ENCODE measurements around the gene LPIN1. TPM values are rescaled to one million over a fixed set of nuclear protein-coding genes. Genes with fewer than 3 reads are reported as not detected.
A peak's percentile ranks its signal among the peaks of the same experiment; 100 is the strongest.

The LPIN1 gene
- total RNA-seq, 1 experiment from 2014 or later = 43.1 TPM

DNA sequence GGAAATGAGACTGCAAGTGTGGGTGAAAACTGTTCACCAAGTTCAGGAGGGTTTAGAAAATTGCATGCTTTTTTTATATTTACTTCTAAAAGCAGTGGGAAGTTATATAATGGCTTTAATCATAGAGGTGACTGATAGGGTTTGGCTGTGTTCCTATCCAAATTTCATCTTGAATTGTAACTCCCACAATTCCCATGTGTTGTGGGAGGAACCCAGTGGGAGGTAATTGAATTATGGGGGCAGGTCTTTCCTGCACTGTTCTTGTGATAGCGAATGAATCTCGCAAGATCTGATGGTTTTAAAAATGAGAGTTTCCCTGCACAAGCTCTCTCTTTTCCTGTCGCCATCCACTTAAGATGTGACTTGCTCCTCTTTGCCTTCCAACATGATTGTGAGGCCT, 40.7 kb upstream of the LPIN1 start:
- no peak overlapping the region for H2AFZ ChIP-seq
- ChIA-PET CTCF (no interaction called here), POLR2A (ENCODE audit: unreplicated experiment) (no interaction called here)
- no peak overlapping the region for H3K4me3 ChIP-seq
- H3K4me1 ChIP-seq (replicated peaks; ENCODE audit: insufficient read depth) = peaks cover 80% of the 10 kb centered on the region
- H3K27me3 ChIP-seq (ENCODE audit: insufficient read depth, low read depth) = no peaks in the 10 kb centered on the region
- intact Hi-C loops (cut with micrococcal nuclease; ENCODE audit: unreplicated experiment) = no loop called here
- DNase-seq = no peak
- no peak overlapping the region for H3K27ac ChIP-seq
- H3K79me2 ChIP-seq (ENCODE audit: low read depth) = no peaks in the 10 kb centered on the region
- BruUV-seq (replicated peaks) = no TSS peak
- peaks cover 25% of the 10 kb centered on the region for H3F3A ChIP-seq (ENCODE audit: insufficient read depth, low read depth)
- no peaks in the 10 kb centered on the region; the same call in 1 of the 2 replicates for H3K9me3 ChIP-seq (ENCODE audit: insufficient read depth, low read depth)
- no peaks in the 10 kb centered on the region for H3K9me2 ChIP-seq (ENCODE audit: insufficient read depth)
- H3K36me3 ChIP-seq (ENCODE audit: low read depth) = no peaks in the 10 kb centered on the region
- H3K4me2 ChIP-seq = no peak overlapping the region
- TF ChIP-seq CTCF (conservative IDR thresholded peaks at IDR 0.05) = no peak
- TF ChIP-seq EZH2 (IDR thresholded peaks at IDR 0.05; ENCODE audit: low read depth) = no peak
- no peaks in the 10 kb centered on the region for H4K20me1 ChIP-seq (ENCODE audit: insufficient read depth)

DNA sequence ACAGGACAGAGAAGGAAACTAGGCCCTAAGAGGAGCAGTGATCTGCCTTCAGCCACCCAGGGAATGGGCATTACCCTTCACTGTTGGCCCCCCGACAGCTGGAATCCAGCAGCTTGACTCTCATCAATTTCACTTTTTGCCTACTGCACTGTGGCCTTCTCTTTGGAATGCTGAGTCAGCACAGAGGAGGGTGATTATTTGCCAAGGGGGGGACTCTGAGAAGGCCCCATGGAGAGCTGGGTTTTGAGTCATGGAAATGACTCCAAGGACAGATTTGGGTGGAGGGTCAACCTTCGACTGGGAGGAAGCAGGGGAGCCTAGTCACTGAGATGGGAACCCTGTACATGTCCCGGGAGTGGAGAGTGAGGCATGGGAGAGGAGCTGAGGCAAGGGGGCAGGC, 38.3 kb upstream of the LPIN1 start:
- no peaks in the 10 kb centered on the region; the same call in 1 of the 2 replicates for H3K9me3 ChIP-seq (ENCODE audit: insufficient read depth, low read depth)
- DNase-seq = peak in 1 of 2 experiments; percentile 85
- H4K20me1 ChIP-seq (ENCODE audit: insufficient read depth) = no peaks in the 10 kb centered on the region
- ChIA-PET POLR2A (ENCODE audit: unreplicated experiment) (no interaction called here), CTCF (no interaction called here)
- intact Hi-C loops (cut with micrococcal nuclease; ENCODE audit: unreplicated experiment) = no loop called here
- H3F3A ChIP-seq (ENCODE audit: insufficient read depth, low read depth) = peaks cover 23% of the 10 kb centered on the region
- no peaks in the 10 kb centered on the region for H3K9me2 ChIP-seq (ENCODE audit: insufficient read depth)
- H3K79me2 ChIP-seq (ENCODE audit: low read depth) = no peaks in the 10 kb centered on the region
- H2AFZ ChIP-seq = no peak overlapping the region
- H3K4me1 ChIP-seq (replicated peaks; ENCODE audit: insufficient read depth) = peaks cover 80% of the 10 kb centered on the region
- no peaks in the 10 kb centered on the region for H3K27me3 ChIP-seq (ENCODE audit: insufficient read depth, low read depth)
- peak overlapping the region; percentile 39 for H3K4me2 ChIP-seq
- no peaks in the 10 kb centered on the region for H3K36me3 ChIP-seq (ENCODE audit: low read depth)
- no peak overlapping the region for H3K4me3 ChIP-seq
- no peak for TF ChIP-seq EZH2 (IDR thresholded peaks at IDR 0.05; ENCODE audit: low read depth)
- TF ChIP-seq CTCF (conservative IDR thresholded peaks at IDR 0.05) = no peak
- no TSS peak for BruUV-seq (replicated peaks)
- peak overlapping the region; percentile 80 for H3K27ac ChIP-seq

DNA sequence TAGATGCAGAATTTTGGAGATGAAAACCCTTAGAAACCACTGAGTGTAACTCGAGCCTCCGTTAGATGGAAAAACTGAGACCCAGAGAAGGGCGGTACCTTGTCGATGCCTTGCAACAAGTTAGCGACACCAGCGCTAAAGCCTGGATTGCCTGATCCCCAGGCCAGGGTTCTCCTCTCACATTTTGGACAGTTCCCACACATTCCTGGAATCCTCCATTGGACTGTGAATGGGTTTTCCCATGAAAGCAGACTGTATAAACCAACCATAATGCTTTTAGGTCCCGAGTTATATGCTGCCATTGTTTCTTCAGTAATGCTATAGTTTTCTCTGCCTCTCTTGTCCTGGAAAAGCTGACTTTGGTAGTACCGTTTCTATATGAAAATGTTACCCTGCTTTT, 37.1 kb upstream of the LPIN1 start:
- CTCF ChIA-PET = interaction anchor here (0.6 kb wide), 1 partner anchor 10 kb away, joined by 4 read pairs; no protein-coding TSS in a partner anchor
- Histone ChIP-seq H3K27ac (peak overlapping the region; percentile 80), H3K4me1 (replicated peaks; ENCODE audit: insufficient read depth) (peaks cover 75% of the 10 kb centered on the region), H3K27me3 (ENCODE audit: insufficient read depth, low read depth) (no peaks in the 10 kb centered on the region), H2AFZ (no peak overlapping the region), H3K36me3 (ENCODE audit: low read depth) (no peaks in the 10 kb centered on the region), H3K79me2 (ENCODE audit: low read depth) (no peaks in the 10 kb centered on the region), H3K9me3 (ENCODE audit: insufficient read depth, low read depth) (no peaks in the 10 kb centered on the region; the same call in 1 of the 2 replicates), H3F3A (ENCODE audit: insufficient read depth, low read depth) (peaks cover 30% of the 10 kb centered on the region), H3K4me3 (no peak overlapping the region), H3K9me2 (ENCODE audit: insufficient read depth) (no peaks in the 10 kb centered on the region), H4K20me1 (ENCODE audit: insufficient read depth) (no peaks in the 10 kb centered on the region), H3K4me2 (peak overlapping the region; percentile 29)
- intact Hi-C loops (cut with micrococcal nuclease; ENCODE audit: unreplicated experiment) = no loop called here
- DNase-seq = no peak
- POLR2A ChIA-PET (ENCODE audit: unreplicated experiment) = no interaction called here
- BruUV-seq (replicated peaks) = no TSS peak
- TF ChIP-seq EZH2 (IDR thresholded peaks at IDR 0.05; ENCODE audit: low read depth) (no peak), CTCF (conservative IDR thresholded peaks at IDR 0.05) (no peak)

All from PC-9 (cell line).